HG03039 (cell line): ENCODE data around the gene NEU1.
"Not testable (repeated sequence)": the region's sequence is repeated elsewhere in the genome, so short reads cannot be mapped to it uniquely, and the experiment has no call there.

ENCODE experiments used
- ATAC-seq: cut with Tn5 transposase; IDR thresholded peaks from one replicate; pipeline ENCODE4 v1.9.1; 2021; ENCODE audit warnings: mild to moderate bottlenecking, moderate library complexity; ENCODE audit not compliant: unreplicated experiment

Gene NEU1

DNA sequence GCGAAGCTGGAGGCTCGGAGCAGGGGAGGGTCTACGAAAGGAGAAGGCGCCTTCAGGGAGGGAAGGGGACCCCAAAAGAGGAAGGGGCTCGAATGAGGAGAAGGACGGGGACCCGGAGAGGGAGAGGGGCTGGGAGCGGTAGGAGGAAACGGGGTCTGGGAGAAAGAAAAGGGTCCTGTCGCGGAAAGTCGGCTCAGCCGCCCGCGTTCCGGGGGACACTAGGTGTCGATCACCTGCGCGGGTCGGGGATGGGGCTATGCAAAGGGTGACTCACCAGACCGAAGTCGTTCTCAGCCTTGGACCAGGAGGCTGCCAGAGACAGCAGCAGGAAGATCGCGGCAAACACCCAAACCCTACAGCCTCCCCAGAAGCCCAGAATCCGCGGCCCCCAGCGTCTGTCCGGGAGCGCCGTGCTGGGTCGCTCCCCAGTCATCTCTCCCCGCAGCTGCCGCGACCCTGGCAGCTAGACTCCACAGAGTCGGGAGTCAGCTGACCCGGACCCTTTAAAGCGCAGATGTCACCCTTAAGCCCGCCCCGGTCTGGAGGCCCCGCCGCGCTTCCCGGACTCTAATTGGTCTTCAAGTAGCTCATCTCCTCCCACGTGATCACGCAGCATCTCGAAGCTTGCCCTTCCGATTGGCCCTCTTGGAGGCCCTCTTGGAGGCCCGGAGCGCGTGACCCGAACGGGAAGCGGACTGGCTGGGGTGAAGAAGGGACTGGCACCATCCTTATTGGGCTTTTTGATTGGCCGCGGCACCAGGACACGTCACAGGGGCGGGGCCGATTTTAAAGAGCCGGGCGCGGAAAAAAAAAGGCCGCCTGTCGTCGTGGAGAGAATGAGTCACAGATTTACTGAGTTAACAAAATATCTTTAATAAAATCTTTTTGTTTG, at the start of gene NEU1:
Gene NEU1 (minus strand): TSS at position 478 of the 892 bp plus-strand sequence. CDS start 45 bp downstream, at position 433.
- ATAC-seq, result peak; percentile 82

DNA sequence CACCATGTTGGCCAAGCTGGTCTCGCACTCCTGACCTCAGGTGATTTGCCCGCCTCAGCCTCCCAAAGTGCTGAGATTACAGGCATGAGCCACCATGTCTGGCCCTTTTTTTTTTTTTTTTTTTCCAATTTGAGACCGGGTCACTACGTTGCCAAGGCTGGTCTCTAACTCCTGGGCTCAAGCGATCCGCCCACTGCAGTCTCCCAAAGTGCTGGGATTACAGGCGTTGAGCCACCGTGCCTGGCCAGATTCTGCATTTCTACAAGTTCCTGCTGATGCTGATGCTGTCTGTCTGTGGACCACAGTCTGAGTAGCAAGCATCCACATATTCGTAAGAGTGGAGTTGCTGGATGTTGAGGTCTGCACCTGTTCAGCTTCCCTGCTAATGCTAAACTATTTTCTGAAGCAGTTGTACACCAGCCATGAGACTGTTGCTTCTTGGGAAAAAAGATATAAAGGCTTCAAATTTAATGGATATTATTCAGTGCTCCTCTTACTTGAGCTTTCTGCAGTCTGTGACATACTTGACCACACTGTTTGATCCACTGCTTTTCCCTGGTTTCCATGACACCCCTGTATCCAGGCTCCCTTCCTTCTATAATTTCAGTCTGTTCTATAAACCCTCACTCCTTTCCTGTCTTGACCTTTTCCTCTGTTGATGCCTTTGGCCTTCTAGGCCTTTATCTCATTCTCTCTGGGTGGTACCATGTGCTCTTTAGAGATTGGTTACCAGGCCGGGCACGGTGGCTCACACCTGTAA, 49.4 kb upstream of the NEU1 start:
- no peak for ATAC-seq

DNA sequence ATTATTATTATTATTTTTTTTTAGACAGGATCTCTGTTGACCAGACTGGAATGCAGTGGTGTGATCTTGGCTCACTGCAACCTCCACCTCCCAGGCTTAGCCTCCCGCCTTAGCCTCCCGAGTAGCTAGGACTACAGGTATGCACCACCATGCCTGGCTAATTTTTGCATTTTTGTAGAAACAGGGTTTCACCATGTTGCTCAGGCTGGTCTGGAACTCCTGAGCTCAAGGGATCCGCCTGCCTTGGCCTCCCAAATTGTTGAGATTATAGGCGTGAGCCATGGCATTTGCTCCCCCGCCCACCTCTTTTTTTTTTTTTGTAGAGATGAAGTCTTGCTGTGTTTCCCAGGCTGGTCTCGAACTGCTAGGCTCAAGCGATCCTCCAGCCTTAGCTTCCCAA, 46.7 kb upstream of the NEU1 start:
- not testable (repeated sequence) for ATAC-seq

DNA sequence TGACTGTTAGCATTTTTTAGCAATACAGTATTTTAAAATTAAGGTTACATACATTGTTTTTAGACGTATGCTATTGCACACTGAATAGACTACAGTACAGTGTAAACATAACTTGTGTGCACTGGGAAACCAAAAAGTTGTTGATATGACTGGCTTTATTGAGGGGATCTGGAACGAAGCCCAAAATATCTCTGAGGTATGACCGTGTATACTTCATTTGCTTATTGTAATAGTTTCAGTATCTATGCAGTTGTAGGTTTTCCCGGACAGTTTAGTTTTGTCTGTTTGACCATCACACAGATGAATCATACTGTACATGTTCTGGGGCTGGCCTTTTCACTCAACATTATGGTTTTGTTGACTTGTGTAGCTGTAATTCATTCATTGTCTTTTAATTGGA, 46.2 kb upstream of the NEU1 start:
- peak; percentile 59 for ATAC-seq

DNA sequence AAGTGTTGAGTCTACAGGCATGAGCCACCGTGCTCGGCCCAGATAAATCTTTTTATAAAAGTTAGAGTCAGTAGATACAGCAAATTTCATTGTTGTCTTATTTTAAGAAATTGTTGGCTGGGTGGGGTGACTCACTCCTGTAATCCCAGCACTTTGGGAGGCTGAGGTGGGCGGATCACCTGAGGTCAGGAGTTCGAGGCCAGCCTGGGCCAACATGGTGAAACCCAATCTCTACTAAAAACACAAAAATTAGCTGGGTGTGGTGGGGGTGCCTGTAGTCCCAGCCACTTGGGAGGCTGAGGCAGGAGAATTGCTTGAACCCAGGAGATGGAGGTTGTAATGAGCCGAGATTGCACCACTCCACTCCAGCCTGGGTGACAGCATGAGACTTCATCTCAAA, 45.6 kb upstream of the NEU1 start:
- ATAC-seq, result not testable (repeated sequence)

DNA sequence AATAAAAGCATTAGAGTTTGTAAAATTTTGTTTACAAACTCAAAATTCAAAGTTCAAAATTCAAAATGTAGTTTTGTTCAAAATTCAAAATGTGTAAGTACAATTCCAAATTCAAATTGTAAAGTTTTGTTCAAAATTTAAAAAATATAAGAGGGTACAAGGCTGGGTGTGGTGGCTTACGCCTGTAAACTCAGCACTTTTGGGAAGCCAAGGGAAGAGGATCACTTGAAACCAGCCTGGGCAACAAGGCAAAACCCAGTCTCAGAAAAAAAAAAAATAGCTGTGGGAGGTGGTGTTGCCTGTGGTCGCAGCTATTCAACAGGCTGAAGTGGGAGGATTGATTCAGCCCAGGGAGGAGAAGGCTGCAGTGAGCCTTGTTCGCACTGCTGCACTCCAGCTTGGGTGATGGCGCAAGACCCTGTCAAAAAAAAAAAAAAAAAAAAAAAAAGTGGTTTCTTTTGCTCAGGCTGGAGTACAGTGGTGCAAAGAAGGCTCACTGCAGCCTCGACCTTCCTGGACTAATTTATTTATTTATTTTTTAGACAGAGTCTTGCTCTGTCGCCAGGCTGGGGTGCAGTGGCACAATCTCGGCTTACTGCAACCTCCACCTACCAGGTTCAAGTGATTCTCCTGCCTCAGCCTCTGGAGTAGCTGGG, 44.7 kb upstream of the NEU1 start:
- ATAC-seq, result no peak

DNA sequence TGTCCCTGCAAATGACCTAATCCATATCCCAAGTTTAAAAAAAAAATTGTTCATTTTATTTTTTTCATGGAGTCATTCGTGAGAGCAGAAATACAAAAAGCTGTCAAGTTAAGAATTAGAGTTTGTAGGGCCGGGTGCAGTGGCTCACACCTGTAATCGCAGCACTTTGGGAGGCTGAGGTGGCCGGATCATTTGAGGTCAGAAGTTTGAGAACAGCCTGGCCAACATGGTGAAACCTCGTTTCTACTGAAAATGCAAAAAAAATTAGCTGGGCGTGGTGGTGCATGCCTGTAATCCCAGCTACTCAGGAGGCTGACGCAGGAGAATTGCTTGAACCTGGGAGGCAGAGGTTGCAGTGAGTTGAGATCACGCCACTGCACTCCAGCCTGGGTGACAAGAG, 44.1 kb upstream of the NEU1 start:
- not testable (repeated sequence) for ATAC-seq

DNA sequence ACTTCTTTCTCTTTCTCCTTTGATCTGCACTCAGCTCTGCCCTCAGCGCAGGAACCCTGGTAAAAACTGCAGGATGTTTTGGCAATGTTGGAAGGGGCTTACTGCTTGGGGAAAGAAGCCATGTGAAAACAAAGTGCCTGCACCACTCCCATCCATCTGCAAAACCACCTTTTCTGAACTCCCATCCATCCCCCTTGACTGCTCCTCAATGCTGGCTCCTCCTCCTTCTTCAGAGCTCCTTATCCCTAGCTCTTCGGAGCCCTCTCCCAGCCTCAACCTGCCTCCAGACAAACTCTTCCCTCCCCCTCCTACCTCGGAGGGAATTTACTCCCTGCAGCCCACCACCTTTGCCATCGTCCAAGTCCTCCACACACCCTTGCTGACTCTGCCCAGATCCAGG, 43.5 kb upstream of the NEU1 start:
- no peak for ATAC-seq

DNA sequence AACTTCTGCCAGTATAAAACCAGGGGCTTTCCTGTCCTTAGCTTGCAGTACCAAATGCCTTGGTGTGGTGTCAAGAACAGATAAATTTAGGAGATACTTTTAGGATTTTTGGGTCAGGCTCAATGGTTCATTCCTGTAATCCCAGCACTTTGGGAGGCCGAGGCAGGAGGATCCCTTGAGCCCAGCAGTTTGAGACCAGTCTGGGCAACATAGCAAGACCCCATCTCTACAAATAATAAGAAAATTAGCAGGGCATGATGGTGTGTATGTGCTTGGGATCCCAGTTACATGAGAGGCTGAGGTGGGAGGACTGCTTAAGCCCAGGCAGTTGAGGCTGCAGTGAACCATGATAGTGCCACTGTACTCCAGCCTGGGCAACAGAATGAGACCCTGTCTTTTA, 42.4 kb upstream of the NEU1 start:
- no peak for ATAC-seq

DNA sequence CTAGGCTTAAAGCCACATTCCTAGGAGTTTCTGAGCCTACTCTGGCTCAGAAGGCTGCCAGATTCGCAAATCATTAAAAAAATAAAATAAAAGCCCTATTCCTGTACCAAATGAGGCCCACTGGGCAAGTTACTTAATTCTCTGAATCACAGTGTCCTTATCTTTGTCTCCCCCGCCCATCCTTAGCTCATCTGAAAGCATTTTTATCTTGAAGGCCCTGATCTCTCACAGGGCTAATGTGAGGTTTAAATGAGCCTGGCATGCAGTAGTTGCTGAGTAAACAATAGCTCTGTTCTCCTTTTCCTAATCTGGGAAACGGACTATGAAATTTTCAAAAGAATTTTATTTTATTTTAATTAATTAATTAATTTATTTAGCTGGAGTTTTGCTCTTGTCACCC, 41.3 kb upstream of the NEU1 start:
- no peak for ATAC-seq

DNA sequence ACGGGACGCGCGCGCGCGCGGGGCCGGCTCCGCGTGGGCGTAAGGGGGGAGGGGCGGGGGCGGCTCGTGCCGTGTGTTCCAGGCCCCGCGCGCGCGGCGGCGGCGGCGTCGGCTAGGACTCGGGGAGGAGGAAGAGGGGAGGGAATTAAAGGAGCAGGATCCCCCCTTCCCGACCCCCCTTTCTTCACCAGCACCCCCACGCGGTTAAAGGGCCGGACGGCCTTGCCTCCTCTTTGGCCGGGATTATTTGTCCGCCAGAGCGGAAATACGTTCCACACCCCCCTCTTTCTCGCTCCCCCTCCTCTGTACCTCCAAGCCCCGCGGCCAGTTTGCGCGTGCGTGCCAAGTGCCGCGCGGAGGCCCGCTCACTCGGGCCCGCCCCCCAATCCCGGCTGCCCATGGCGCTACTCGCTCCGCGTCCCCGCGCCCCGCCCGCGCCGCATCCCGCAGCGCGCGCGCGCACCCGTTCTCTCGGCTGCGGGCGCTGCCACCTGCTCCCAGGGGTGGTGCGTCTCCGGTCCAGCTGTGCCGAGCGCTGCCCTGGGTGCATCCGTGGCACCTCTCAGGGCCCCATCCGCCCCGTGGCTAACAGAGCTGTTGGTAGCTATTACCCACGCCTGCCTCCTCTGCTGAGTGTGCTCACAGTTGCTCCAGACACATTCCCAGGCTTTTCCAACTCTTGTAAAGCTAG, 39.5 kb upstream of the NEU1 start, which contains the start of gene ZBTB12:
Gene ZBTB12 (minus strand): TSS at position 134 of the 691 bp plus-strand sequence. CDS start 781 bp downstream, outside the sequence.
- ATAC-seq, result peak; percentile 45

DNA sequence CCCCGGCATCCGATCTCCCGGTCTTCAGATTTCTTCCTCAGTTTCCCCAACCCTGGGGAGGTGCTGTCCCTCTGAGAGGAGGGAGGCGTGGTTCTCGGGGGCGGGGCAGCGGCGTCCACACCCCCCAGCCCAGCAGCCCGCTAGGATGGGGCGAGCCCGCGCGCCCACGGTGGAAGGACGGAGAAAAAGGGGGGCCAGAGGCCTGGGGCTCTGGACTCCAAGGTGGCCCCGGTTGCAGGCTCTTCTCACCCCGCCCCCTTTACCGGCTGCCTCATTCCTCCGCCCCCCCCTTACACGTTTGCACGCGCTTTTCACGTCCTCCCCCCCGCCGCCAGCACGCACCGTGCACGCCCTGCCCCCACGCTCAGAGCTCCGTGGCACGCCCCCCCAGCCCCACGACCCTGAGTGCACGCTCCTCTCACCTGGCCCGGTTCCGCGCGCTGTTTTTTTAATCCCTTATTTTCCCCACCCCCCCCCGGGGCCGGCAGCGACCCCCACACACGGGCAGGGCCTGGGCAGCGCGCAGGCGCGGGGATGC, 38.9 kb upstream of the NEU1 start:
- ATAC-seq, result no peak

DNA sequence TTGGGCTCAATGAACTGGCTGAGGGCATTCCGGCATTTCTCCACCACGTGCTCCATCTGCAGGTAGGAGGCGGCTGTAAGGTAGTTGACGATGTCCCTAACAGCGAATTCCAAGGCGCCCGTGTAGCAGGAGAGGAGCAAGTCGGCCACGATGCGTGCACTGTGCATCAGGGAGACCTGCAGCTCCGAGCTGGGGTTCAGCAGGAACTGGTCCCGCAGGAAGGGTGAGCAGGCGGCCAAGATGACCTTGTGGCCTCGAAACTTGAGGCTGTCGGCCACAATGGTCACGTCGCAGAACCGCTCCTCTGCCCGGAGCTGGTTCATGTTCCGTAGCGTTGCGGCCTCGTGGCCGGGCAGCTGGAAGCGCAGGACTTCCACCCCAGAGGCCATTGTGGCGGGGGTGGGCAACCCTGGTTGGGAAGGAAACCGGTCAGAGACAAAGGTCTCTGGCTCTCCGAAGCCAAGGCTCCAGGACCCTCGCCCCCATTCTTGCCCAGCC, 38.3 kb upstream of the NEU1 start:
- ATAC-seq, result no peak

DNA sequence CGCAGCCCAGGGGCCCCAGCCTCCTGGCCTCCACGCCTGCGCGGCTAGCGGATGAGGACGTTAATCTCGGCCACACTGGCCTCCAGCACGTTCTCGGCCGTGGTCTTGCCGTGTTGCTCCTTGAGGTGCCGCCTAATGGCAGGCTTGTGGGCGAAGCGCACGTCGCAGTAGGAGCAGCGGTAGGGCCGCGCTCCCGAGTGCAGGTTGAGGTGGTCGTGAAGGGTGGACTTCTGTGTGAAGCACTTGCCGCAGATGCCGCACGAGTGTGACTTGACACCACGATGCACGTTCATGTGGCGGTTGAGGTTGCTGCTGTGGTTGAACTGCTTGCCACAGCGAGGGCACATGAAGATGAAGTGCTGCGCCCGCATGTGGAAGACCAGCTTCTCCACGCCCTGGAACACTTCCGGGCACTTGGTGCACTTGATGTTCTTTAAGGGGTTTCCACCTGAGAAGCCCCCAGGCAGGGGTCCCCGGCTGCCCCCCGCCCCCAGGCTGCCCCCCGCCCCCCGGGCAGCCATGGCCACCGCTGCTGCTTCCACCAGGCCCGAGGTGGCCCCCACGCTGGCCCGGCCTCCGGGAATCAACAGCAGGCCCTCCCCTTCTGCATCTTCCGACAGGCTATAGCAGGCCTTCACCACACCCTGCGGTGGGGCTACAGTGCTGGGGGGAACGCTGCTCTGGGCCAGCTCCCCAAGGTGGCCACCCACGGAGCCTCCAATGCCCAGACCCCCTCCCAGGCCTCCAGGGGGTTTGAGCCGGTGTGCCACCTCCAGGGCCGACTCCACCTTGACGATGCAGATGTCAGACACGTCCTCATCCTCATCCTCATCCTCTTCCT, 37.5 kb upstream of the NEU1 start:
- no peak for ATAC-seq

DNA sequence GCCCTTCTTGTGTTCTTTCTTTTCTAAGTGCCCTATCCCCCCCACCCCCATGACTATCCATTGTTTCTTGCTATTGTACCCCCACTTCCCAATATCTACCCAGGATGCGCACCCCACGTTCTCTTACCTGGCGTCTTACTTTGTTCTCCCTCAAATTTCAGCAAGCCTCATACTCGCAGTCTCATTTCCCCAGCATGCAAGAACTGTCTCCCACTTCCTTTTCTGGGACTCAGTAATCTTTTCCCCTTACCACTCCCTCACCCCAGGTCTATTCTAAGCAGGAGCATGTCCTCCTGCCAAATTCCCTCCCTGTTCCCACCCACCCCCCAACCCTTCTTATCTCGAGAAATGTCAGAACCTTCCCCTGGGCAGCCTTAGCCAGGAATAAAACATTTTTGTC, 36.6 kb upstream of the NEU1 start:
- ATAC-seq, result no peak

DNA sequence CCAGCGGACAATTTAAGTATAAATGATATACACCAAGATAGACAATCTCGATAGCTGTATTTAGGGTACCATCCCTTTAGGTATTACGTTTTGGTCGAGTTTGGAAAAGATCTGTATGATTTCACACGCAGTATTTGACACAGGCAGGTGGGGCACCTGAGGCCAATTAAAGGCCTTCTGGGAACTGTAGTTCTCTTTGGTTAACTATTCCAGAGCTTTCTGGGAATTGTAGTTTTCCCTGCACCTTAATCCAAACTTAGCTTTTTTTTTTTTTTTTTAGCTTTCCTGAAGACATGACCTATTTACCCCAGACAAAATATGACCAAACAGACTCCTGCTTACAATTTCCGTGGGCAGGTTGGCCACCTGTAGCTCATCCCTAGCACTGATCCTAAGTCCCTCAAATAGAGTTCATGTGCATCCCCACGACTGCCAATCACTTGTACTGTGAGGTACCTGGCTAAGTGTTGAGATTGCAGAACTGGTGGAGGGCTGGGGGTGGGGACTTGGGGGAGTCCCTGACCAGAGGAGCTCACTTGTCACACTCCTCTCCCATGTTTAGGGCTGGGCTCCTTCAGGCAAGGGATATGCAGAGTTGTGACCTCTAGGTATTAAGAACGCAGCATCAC, 35.9 kb upstream of the NEU1 start:
- no peak for ATAC-seq

DNA sequence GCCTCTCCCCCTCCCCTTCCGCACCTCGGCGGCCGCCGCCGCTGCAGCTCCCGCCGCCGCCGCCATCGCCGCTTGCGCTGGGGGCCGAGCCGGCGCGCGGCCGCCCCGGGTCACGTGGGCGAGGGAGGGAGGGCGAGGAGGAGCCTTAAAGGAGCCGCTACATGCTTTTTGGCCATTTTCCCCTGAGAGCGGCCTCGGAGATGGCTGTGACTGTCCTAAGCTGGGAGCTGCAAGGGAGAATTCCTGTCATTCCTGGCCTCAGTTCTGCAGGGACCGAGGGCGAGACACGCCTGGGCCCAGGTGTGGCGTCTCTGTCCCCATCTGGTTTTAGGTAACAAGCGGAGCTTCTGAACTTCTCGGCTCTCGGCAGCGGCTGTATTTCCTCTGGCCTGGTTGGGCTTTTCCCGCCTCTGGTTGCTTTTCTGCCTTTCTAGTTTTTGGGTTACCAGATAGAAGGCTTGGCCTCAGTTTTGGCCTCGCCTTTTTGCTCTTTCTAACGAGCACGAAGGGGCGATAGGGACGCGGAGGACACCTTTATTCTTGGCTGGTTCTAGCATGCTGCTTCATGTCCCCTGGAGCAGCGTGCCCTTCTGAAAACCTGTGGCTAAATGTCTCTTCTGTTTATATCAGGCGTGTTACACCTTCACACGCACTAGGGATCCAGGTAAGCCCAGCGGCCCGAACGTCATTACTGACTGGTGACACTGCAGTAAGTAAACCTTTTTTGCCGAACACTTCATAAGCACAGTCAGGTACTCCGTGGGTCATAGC, 35.2 kb upstream of the NEU1 start, which contains the start of gene EHMT2:
Gene EHMT2 (minus strand): TSS at position 87 of the 771 bp plus-strand sequence. CDS start 21 bp downstream, at position 66.
- peak; percentile 43 for ATAC-seq
